Measurements from ENCODE around the gene GRM3. TPM values are rescaled to one million over a fixed set of nuclear protein-coding genes. Genes with fewer than 3 reads are reported as not detected.
"Not testable (repeated sequence)": the region's sequence is repeated elsewhere in the genome, so short reads cannot be mapped to it uniquely, and the experiment has no call there.

Gene GRM3
- not detected for total RNA-seq
- long read RNA-seq, result 0 reads

DNA sequence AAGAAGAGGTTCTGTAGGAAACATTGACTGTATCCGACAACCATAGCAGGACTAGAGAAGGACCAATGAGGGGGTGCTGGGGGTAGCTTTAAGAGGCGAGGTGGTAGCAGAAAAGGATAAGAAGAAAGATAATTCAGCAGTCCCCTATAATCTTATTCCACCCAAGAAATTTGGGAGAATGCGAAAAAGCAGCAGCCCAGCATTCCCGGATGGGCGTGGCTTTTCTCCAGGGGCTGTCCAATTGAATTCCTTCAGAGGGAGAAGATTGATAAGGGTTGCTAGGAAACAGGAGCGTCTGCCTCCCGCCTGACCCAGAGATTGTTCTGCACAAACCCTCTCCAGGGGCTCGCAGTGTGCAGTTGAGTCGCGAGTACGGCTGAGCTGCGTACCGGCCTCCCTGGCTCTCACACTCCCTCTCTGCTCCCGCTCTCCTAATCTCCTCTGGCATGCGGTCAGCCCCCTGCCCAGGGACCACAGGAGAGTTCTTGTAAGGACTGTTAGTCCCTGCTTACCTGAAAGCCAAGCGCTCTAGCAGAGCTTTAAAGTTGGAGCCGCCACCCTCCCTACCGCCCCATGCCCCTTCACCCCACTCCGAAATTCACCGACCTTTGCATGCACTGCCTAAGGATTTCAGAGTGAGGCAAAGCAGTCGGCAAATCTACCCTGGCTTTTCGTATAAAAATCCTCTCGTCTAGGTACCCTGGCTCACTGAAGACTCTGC, at the start of gene GRM3:
Gene GRM3 (plus strand): TSS at position 349 of the 721 bp plus-strand sequence. CDS start 121,237 bp downstream, outside the sequence.
- Histone ChIP-seq H3K4me3 (peak within 1 kb of the TSS; percentile 52), H3K9me3 (replicated peaks) (no peaks in the 10 kb centered on the region), H3K27me3 (ENCODE audit: low read depth) (peaks cover 66% of the 10 kb centered on the region), H3K36me3 (no peaks in the 10 kb centered on the region), H3K4me1 (peaks cover 21% of the 10 kb centered on the region), H3K27ac (replicated peaks) (no peak within 1 kb of the TSS)
- TF ChIP-seq, protein P1, sequence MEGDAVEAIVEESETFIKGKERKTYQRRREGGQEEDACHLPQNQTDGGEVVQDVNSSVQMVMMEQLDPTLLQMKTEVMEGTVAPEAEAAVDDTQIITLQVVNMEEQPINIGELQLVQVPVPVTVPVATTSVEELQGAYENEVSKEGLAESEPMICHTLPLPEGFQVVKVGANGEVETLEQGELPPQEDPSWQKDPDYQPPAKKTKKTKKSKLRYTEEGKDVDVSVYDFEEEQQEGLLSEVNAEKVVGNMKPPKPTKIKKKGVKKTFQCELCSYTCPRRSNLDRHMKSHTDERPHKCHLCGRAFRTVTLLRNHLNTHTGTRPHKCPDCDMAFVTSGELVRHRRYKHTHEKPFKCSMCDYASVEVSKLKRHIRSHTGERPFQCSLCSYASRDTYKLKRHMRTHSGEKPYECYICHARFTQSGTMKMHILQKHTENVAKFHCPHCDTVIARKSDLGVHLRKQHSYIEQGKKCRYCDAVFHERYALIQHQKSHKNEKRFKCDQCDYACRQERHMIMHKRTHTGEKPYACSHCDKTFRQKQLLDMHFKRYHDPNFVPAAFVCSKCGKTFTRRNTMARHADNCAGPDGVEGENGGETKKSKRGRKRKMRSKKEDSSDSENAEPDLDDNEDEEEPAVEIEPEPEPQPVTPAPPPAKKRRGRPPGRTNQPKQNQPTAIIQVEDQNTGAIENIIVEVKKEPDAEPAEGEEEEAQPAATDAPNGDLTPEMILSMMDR (IDR thresholded peaks at IDR 0.05; ENCODE audit: borderline replicate concordance), result no peak
- intact Hi-C loops (cut with micrococcal nuclease), result no loop called here
- DNase-seq, result peak; percentile 24

- H3K9me3 ChIP-seq (replicated peaks), result no peaks in the 10 kb centered on the region
- TF ChIP-seq, protein P1 (IDR thresholded peaks at IDR 0.05; ENCODE audit: borderline replicate concordance), result peak; percentile 18
- H3K36me3 ChIP-seq, result no peaks in the 10 kb centered on the region
- no peak overlapping the region for H3K27ac ChIP-seq (replicated peaks)
- H3K4me3 ChIP-seq, result no peak overlapping the region
- H3K4me1 ChIP-seq, result no peaks in the 10 kb centered on the region
- H3K27me3 ChIP-seq (ENCODE audit: low read depth), result no peaks in the 10 kb centered on the region
- DNase-seq, result no peak
- intact Hi-C loops (cut with micrococcal nuclease), result no loop called here
Observed at GRCh38 chr7:86598311-86598710, 45.4 kb upstream of the GRM3 start.

DNA sequence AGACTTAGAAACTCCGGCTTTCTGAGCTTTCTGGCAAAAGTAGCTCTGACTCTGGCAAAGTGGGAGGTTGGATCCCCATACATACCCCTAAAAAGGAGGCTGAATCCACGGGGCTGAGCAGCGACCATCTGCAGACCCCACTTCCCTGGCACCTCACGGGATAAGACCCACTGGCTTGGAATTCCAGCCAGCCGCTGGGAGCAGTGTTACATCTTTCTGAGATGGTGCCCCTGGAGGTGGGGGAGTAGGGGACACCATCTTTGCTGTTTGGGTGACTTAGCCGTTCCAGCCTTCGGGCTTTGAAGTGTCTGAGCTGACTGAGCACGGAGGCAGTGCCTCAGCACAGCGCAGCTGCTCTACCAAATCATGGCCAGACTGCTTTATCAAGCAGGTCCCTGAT, 45.0 kb upstream of the GRM3 start:
- no peaks in the 10 kb centered on the region for H3K4me1 ChIP-seq
- intact Hi-C loops (cut with micrococcal nuclease), result no loop called here
- peaks cover under 1% of the 10 kb centered on the region for H3K9me3 ChIP-seq (replicated peaks)
- no peak overlapping the region for H3K4me3 ChIP-seq
- no peak for DNase-seq
- no peak overlapping the region for H3K27ac ChIP-seq (replicated peaks)
- no peaks in the 10 kb centered on the region for H3K27me3 ChIP-seq (ENCODE audit: low read depth)
- H3K36me3 ChIP-seq, result no peaks in the 10 kb centered on the region
- TF ChIP-seq, protein P1 (IDR thresholded peaks at IDR 0.05; ENCODE audit: borderline replicate concordance), result no peak

DNA sequence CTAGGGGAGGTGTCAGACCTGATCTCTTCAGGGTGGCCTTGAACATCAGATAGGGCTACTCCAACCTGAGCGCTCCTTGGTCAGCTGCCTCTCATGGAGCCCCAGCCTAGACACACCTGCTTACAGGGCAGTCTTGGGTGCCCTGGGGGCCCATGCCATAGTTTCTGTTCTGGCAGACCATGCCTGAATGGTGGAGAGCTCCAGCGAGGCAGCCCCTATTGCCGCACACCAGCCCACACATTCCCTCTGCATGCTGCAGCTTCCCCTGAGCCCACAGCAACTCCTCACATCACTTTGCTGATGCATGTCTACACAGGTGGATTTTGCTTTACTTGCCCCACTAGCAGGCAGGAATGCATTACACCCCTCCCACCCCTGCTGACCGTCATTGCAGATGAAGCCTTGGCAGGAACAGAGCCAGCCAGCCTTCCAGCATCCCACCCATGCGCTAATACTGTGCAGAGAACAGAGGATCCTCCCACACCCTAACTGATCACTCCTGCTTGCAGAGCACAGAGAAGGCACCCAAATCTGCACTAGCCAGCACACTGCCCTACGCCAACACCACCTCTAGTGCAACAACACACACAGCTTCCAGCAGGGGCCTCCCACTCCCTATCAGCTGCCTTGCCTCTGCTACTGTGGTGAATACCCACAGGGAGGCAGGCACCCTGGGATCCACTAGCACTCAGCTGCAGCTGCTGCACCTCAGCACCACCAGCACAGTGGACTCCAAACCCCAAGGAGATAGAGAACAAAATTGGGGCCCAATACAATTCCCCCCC, 43.0 kb upstream of the GRM3 start:
- Histone ChIP-seq H3K9me3 (replicated peaks) (peaks cover 15% of the 10 kb centered on the region), H3K27ac (replicated peaks) (no peak overlapping the region), H3K4me1 (no peaks in the 10 kb centered on the region), H3K27me3 (ENCODE audit: low read depth) (no peaks in the 10 kb centered on the region), H3K4me3 (no peak overlapping the region), H3K36me3 (no peaks in the 10 kb centered on the region)
- DNase-seq, result no peak
- TF ChIP-seq, protein P1 (IDR thresholded peaks at IDR 0.05; ENCODE audit: borderline replicate concordance), result no peak
- intact Hi-C loops (cut with micrococcal nuclease), result no loop called here

GRCh38 chr7:86615711-86616110, 28.0 kb upstream of the GRM3 start:
- intact Hi-C loops (cut with micrococcal nuclease); H3K36me3 ChIP-seq; H3K4me3 ChIP-seq; H3K4me1 ChIP-seq; H3K27me3 ChIP-seq (ENCODE audit: low read depth); DNase-seq; H3K27ac ChIP-seq (replicated peaks): not testable (repeated sequence)
- peaks cover 21% of the 10 kb centered on the region for H3K9me3 ChIP-seq (replicated peaks)
